SK-N-SH treated with all-trans-retinoic acid at 6 μM for 48 hours (cell line): ENCODE results near the gene KDM4C.

Source experiments
- ATAC-seq: fragments of 200-7000 bp; cut with Tn5 transposase; 3 replicates; pipeline ENCODE4 v1.9.1; 2020; ENCODE audit warnings: mild to moderate bottlenecking, moderate library complexity
- BACH2 ChIP-seq: fragments of 250-450 bp; sonication (Bioruptor Pico); IDR thresholded peaks from 2 replicates; pipeline ENCODE4 v1.9.0; 2021; ENCODE audit warnings: mild to moderate bottlenecking, borderline replicate concordance
- CSDC2 ChIP-seq: fragments of 250-450 bp; sonication (Bioruptor Pico); IDR thresholded peaks from 2 replicates; pipeline ENCODE4 v1.5.0; 2020; ENCODE audit warnings: mild to moderate bottlenecking, moderate library complexity
- ESRRG ChIP-seq: fragments of 250-450 bp; sonication (Bioruptor Pico); IDR thresholded peaks from 2 replicates; pipeline ENCODE4 v1.6.1; 2021; ENCODE audit warnings: mild to moderate bottlenecking
- ISL1 ChIP-seq: fragments of 250-450 bp; sonication (Bioruptor Pico); IDR thresholded peaks from 2 replicates; pipeline ENCODE4 v2.1.2; 2022; ENCODE audit warnings: mild to moderate bottlenecking, moderate library complexity
- OSR1 ChIP-seq: fragments of 250-450 bp; sonication (Bioruptor Pico); IDR thresholded peaks from 2 replicates; pipeline ENCODE4 v1.8.0; 2022; ENCODE audit warnings: moderate library complexity, mild to moderate bottlenecking, inconsistent platforms
- PPARA ChIP-seq: fragments of 250-450 bp; sonication (Bioruptor Pico); IDR thresholded peaks from 2 replicates; pipeline ENCODE4 v1.5.0; 2020; ENCODE audit warnings: mild to moderate bottlenecking, borderline replicate concordance
- RARB ChIP-seq: fragments of 250-450 bp; sonication (Bioruptor Pico); IDR thresholded peaks from 2 replicates; pipeline ENCODE4 v1.8.0; 2021; ENCODE audit warnings: mild to moderate bottlenecking, moderate library complexity
- SNAI2 ChIP-seq: fragments of 250-450 bp; sonication (Bioruptor Pico); IDR thresholded peaks from 2 replicates; pipeline ENCODE4 v1.5.0; 2020; ENCODE audit warnings: mild to moderate bottlenecking, moderate library complexity
- TCF4 ChIP-seq: fragments of 250-450 bp; sonication (Bioruptor Pico); IDR thresholded peaks from 2 replicates; pipeline ENCODE4 v1.8.0; 2021; ENCODE audit warnings: mild to moderate bottlenecking, moderate library complexity, borderline replicate concordance
- TOX ChIP-seq: fragments of 250-450 bp; sonication (Bioruptor Pico); IDR thresholded peaks from 2 replicates; pipeline ENCODE4 v1.8.0; 2021; ENCODE audit warnings: mild to moderate bottlenecking, moderate library complexity, borderline replicate concordance
- ZC3H10 ChIP-seq: fragments of 250-450 bp; sonication (Bioruptor Pico); IDR thresholded peaks from 2 replicates; pipeline ENCODE4 v1.5.1; 2021; ENCODE audit warnings: mild to moderate bottlenecking, moderate library complexity
- ZFP3 ChIP-seq: fragments of 250-450 bp; sonication (Bioruptor Pico); IDR thresholded peaks from 2 replicates; pipeline ENCODE4 v1.5.0; 2020; ENCODE audit warnings: mild to moderate bottlenecking, moderate library complexity
- ZFP30 ChIP-seq: fragments of 450-650 bp; formaldehyde crosslinking; IDR thresholded peaks from 2 replicates; pipeline ENCODE4 v1.5.0; 2022; ENCODE audit warnings: mild to moderate bottlenecking, moderate library complexity
- ZNF565 ChIP-seq: fragments of 450-650 bp; formaldehyde crosslinking; conservative IDR thresholded peaks from 2 replicates; pipeline ENCODE4 v1.5.0; 2020; ENCODE audit warnings: low read depth, mild to moderate bottlenecking, moderate library complexity
- ZNF8 ChIP-seq: fragments of 450-650 bp; formaldehyde crosslinking; IDR thresholded peaks from 2 replicates; pipeline ENCODE4 v1.5.0; 2020; ENCODE audit warnings: mild to moderate bottlenecking, moderate library complexity
- TF ChIP-seq, protein P1 (sequence below): fragments of 250-450 bp; sonication (Bioruptor Pico); IDR thresholded peaks from 2 replicates; pipeline ENCODE4 v1.8.0; 2020; ENCODE audit warnings: mild to moderate bottlenecking, moderate library complexity, borderline replicate concordance
- TF ChIP-seq, protein P2 (sequence below): fragments of 250-450 bp; sonication (Bioruptor Pico); IDR thresholded peaks from 2 replicates; pipeline ENCODE4 v1.5.1; 2020; ENCODE audit warnings: low read depth, mild to moderate bottlenecking, moderate library complexity
- TF ChIP-seq, protein P3 (sequence below): fragments of 250-450 bp; sonication (Bioruptor Pico); IDR thresholded peaks from 2 replicates; pipeline ENCODE4 v1.8.0; 2021; ENCODE audit warnings: low read depth, mild to moderate bottlenecking, moderate library complexity, borderline replicate concordance
- TF ChIP-seq, protein P4 (sequence below): fragments of 250-450 bp; sonication (Bioruptor Pico); IDR thresholded peaks from 2 replicates; pipeline ENCODE4 v1.5.1; 2021; ENCODE audit warnings: mild to moderate bottlenecking, moderate library complexity
- TF ChIP-seq, protein P5 (sequence below): fragments of 250-450 bp; sonication (Bioruptor Pico); IDR thresholded peaks from 2 replicates; pipeline ENCODE4 v1.5.0; 2020; ENCODE audit warnings: mild to moderate bottlenecking, moderate library complexity

The KDM4C gene

DNA sequence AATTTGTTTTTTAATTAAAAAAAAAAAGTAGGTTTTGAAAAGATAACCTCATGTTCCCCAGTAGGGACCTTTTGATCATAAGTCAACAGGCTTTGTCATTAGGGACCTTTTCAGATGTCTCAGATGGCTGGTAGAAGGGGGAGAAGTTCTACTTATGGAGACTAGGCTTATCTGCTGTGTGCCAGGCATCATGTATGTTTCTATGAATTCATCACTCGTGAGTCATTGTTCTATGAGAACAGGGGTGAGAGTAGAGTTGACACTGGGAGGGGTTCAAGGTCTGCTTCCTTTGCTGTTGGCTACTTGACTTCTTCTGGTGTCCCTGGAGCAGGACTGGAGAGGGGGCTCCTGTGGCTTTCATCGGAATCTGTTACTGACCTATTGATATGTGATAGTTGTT is 138.8 kb downstream of the KDM4C start:
- no peak for ATAC-seq
- TF ChIP-seq ZNF8 (CRISPR knock-in tag) = no peak
- TF ChIP-seq ISL1 (CRISPR knock-in tag) = no peak
- TF ChIP-seq, protein P1, sequence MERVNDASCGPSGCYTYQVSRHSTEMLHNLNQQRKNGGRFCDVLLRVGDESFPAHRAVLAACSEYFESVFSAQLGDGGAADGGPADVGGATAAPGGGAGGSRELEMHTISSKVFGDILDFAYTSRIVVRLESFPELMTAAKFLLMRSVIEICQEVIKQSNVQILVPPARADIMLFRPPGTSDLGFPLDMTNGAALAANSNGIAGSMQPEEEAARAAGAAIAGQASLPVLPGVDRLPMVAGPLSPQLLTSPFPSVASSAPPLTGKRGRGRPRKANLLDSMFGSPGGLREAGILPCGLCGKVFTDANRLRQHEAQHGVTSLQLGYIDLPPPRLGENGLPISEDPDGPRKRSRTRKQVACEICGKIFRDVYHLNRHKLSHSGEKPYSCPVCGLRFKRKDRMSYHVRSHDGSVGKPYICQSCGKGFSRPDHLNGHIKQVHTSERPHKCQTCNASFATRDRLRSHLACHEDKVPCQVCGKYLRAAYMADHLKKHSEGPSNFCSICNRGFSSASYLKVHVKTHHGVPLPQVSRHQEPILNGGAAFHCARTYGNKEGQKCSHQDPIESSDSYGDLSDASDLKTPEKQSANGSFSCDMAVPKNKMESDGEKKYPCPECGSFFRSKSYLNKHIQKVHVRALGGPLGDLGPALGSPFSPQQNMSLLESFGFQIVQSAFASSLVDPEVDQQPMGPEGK = no peak
- TF ChIP-seq, protein P2, sequence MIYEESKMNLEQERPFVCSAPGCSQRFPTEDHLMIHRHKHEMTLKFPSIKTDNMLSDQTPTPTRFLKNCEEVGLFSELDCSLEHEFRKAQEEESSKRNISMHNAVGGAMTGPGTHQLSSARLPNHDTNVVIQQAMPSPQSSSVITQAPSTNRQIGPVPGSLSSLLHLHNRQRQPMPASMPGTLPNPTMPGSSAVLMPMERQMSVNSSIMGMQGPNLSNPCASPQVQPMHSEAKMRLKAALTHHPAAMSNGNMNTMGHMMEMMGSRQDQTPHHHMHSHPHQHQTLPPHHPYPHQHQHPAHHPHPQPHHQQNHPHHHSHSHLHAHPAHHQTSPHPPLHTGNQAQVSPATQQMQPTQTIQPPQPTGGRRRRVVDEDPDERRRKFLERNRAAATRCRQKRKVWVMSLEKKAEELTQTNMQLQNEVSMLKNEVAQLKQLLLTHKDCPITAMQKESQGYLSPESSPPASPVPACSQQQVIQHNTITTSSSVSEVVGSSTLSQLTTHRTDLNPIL (CRISPR knock-in tag) = no peak
- no peak for TF ChIP-seq TOX (CRISPR knock-in tag)
- no peak for TF ChIP-seq ZNF565 (CRISPR knock-in tag)
- TF ChIP-seq BACH2 (CRISPR knock-in tag) = no peak
- no peak for TF ChIP-seq SNAI2 (CRISPR knock-in tag)
- TF ChIP-seq OSR1 (CRISPR knock-in tag) = no peak
- no peak for TF ChIP-seq RARB (CRISPR knock-in tag)
- TF ChIP-seq, protein P3, sequence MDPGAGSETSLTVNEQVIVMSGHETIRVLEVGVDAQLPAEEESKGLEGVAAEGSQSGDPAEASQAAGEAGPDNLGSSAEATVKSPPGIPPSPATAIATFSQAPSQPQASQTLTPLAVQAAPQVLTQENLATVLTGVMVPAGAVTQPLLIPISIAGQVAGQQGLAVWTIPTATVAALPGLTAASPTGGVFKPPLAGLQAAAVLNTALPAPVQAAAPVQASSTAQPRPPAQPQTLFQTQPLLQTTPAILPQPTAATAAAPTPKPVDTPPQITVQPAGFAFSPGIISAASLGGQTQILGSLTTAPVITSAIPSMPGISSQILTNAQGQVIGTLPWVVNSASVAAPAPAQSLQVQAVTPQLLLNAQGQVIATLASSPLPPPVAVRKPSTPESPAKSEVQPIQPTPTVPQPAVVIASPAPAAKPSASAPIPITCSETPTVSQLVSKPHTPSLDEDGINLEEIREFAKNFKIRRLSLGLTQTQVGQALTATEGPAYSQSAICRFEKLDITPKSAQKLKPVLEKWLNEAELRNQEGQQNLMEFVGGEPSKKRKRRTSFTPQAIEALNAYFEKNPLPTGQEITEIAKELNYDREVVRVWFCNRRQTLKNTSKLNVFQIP (CRISPR knock-in tag) = no peak
- TF ChIP-seq ZFP3 (CRISPR knock-in tag) = no peak
- TF ChIP-seq ESRRG = no peak
- no peak for TF ChIP-seq TCF4 (CRISPR knock-in tag)
- TF ChIP-seq PPARA (CRISPR knock-in tag) = no peak
- no peak for TF ChIP-seq CSDC2 (CRISPR knock-in tag)

DNA sequence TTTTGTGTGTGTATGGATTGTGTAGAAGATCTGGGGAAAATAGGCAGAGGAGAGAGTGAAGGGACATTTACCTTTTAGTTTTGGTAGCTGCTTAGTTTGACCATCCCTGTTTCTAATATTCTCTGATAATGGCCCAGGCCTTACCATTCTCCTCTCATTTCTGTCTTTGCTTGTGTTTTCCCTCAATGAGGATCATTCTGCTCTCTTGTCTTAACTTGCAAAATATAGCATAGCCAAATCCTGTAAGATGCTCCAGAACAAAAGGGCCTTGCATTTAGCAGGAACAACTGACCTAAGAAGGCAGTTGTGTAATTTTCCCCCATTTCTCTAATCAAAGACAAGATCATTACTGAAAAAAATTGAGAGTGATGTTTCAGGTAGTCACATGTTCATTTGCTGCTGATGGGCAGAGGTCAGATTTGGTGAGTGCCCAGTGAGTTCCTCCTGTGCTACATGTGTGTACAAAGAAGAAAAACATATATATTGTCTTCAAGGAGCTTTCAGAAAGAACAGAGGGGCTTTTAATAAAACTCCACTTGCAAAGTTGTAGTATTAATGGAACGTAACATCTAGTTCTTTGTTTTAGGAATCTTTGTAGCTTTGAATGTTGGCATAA is 139.5 kb downstream of the KDM4C start:
- TF ChIP-seq ZNF565 (CRISPR knock-in tag) = no peak
- no peak for TF ChIP-seq OSR1 (CRISPR knock-in tag)
- no peak for TF ChIP-seq ZNF8 (CRISPR knock-in tag)
- TF ChIP-seq ZC3H10 = no peak
- TF ChIP-seq, protein P4, sequence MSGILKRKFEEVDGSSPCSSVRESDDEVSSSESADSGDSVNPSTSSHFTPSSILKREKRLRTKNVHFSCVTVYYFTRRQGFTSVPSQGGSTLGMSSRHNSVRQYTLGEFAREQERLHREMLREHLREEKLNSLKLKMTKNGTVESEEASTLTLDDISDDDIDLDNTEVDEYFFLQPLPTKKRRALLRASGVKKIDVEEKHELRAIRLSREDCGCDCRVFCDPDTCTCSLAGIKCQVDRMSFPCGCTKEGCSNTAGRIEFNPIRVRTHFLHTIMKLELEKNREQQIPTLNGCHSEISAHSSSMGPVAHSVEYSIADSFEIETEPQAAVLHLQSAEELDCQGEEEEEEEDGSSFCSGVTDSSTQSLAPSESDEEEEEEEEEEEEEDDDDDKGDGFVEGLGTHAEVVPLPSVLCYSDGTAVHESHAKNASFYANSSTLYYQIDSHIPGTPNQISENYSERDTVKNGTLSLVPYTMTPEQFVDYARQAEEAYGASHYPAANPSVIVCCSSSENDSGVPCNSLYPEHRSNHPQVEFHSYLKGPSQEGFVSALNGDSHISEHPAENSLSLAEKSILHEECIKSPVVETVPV (CRISPR knock-in tag) = no peak
- no peak for TF ChIP-seq ZFP30 (CRISPR knock-in tag)
- TF ChIP-seq ESRRG = no peak
- TF ChIP-seq BACH2 (CRISPR knock-in tag) = no peak
- no peak for TF ChIP-seq TCF4 (CRISPR knock-in tag)
- no peak for ATAC-seq

DNA sequence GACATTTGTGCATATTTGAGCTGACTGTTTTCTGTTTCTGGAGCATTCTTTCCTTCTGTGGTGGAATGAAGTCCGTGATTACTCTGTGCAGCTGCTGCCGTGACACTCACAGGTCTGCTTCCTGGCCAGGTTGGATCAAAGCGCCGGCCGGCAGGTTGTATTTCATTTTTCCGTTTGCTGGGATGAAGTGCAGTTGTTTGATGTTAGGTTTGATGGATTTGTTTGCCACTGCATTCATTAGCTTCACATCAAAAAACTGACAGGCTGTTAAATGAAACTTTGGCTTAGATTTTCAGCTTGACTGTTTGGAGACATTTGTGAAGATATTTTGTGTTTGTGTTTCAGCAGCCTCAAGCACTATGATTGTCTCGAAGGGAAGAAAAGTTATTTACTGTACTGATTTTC is 140.1 kb downstream of the KDM4C start:
- no peak for ATAC-seq
- TF ChIP-seq ESRRG = no peak
- no peak for TF ChIP-seq TCF4 (CRISPR knock-in tag)

DNA sequence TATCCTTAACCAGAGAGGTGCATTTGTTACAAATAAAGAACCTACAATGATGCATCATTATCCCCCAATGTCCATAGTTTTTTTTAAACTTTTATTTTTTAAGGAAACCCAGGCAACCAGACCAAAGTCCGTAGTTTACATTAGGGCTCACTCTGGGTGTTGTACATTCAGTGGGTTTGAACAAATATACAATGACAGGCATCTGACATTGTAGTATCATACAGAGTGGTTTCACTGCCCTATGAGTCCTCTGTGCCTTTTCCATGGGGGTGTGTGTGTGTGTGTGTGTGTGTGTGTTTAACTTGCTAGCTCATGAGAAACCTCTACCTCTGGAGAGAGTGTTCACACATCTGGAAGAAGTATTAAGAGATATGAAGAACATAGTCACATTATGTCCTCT is 141.5 kb downstream of the KDM4C start:
- no peak for ATAC-seq
- TF ChIP-seq, protein P5, sequence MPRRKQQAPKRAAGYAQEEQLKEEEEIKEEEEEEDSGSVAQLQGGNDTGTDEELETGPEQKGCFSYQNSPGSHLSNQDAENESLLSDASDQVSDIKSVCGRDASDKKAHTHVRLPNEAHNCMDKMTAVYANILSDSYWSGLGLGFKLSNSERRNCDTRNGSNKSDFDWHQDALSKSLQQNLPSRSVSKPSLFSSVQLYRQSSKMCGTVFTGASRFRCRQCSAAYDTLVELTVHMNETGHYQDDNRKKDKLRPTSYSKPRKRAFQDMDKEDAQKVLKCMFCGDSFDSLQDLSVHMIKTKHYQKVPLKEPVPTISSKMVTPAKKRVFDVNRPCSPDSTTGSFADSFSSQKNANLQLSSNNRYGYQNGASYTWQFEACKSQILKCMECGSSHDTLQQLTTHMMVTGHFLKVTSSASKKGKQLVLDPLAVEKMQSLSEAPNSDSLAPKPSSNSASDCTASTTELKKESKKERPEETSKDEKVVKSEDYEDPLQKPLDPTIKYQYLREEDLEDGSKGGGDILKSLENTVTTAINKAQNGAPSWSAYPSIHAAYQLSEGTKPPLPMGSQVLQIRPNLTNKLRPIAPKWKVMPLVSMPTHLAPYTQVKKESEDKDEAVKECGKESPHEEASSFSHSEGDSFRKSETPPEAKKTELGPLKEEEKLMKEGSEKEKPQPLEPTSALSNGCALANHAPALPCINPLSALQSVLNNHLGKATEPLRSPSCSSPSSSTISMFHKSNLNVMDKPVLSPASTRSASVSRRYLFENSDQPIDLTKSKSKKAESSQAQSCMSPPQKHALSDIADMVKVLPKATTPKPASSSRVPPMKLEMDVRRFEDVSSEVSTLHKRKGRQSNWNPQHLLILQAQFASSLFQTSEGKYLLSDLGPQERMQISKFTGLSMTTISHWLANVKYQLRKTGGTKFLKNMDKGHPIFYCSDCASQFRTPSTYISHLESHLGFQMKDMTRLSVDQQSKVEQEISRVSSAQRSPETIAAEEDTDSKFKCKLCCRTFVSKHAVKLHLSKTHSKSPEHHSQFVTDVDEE = no peak
